ENCODE data around the gene SEC62.

Gene SEC62

GRCh38 chr3:169968224-169968885, 1.7 kb downstream of the SEC62 start:
- no peak for FAIRE-seq
- no peak for DNase-seq (ENCODE audit: insufficient read length)
- TF ChIP-seq POLR2AphosphoS5 (IDR thresholded peaks at IDR 0.05; ENCODE audit: low read depth, low read length) (no peak), TAF1 (IDR thresholded peaks at IDR 0.05; ENCODE audit: borderline replicate concordance, low read depth, low read length) (no peak), POLR2A (IDR thresholded peaks at IDR 0.05; ENCODE audit: low read depth, low read length) (no peak)

- no peak for DNase-seq (ENCODE audit: insufficient read length)
- FAIRE-seq: no peak
- TF ChIP-seq POLR2AphosphoS5 (IDR thresholded peaks at IDR 0.05; ENCODE audit: low read depth, low read length) (no peak), POLR2A (IDR thresholded peaks at IDR 0.05; ENCODE audit: low read depth, low read length) (no peak), TAF1 (IDR thresholded peaks at IDR 0.05; ENCODE audit: borderline replicate concordance, low read depth, low read length) (no peak)
These were observed 2.8 kb downstream of the SEC62 start for GRCh38 chr3:169969174-169970095.

GRCh38 chr3:169970847-169971246, 4.2 kb downstream of the SEC62 start:
- TF ChIP-seq POLR2A (IDR thresholded peaks at IDR 0.05; ENCODE audit: low read depth, low read length) (no peak), POLR2AphosphoS5 (IDR thresholded peaks at IDR 0.05; ENCODE audit: low read depth, low read length) (no peak), TAF1 (IDR thresholded peaks at IDR 0.05; ENCODE audit: borderline replicate concordance, low read depth, low read length) (no peak)
- DNase-seq (ENCODE audit: insufficient read length) (no peak), FAIRE-seq (no peak)

- FAIRE-seq: no peak
- DNase-seq (ENCODE audit: insufficient read length): no peak
- TF ChIP-seq TAF1 (IDR thresholded peaks at IDR 0.05; ENCODE audit: borderline replicate concordance, low read depth, low read length) (no peak), POLR2AphosphoS5 (IDR thresholded peaks at IDR 0.05; ENCODE audit: low read depth, low read length) (no peak), POLR2A (IDR thresholded peaks at IDR 0.05; ENCODE audit: low read depth, low read length) (no peak)
These were observed 4.9 kb downstream of the SEC62 start for GRCh38 chr3:169971522-169971921.

- FAIRE-seq: no peak
- DNase-seq (ENCODE audit: insufficient read length): no peak
These were observed 13.4 kb downstream of the SEC62 start for GRCh38 chr3:169980055-169980454.

GRCh38 chr3:169984292-169984691, 17.7 kb downstream of the SEC62 start:
- DNase-seq (ENCODE audit: insufficient read length): no peak
- TF ChIP-seq POLR2AphosphoS5 (IDR thresholded peaks at IDR 0.05; ENCODE audit: low read depth, low read length): no peak
- no peak for TF ChIP-seq POLR2A (IDR thresholded peaks at IDR 0.05; ENCODE audit: low read depth, low read length)
- TF ChIP-seq TAF1 (IDR thresholded peaks at IDR 0.05; ENCODE audit: borderline replicate concordance, low read depth, low read length): no peak
- no peak for FAIRE-seq

More at GRCh38 chr3:169980055-169980454, 13.4 kb downstream of the SEC62 start:
- TF ChIP-seq TAF1 (IDR thresholded peaks at IDR 0.05; ENCODE audit: borderline replicate concordance, low read depth, low read length) (no peak), POLR2A (IDR thresholded peaks at IDR 0.05; ENCODE audit: low read depth, low read length) (no peak), POLR2AphosphoS5 (IDR thresholded peaks at IDR 0.05; ENCODE audit: low read depth, low read length) (no peak)

- DNase-seq (ENCODE audit: insufficient read length) (no peak), FAIRE-seq (no peak)
- TF ChIP-seq POLR2A (IDR thresholded peaks at IDR 0.05; ENCODE audit: low read depth, low read length): no peak
- TF ChIP-seq POLR2AphosphoS5 (IDR thresholded peaks at IDR 0.05; ENCODE audit: low read depth, low read length): no peak
- no peak for TF ChIP-seq TAF1 (IDR thresholded peaks at IDR 0.05; ENCODE audit: borderline replicate concordance, low read depth, low read length)
These were observed 23.8 kb downstream of the SEC62 start for GRCh38 chr3:169990431-169990830.

- DNase-seq (ENCODE audit: insufficient read length) (no peak), FAIRE-seq (no peak)
- TF ChIP-seq POLR2A (IDR thresholded peaks at IDR 0.05; ENCODE audit: low read depth, low read length): no peak
- TF ChIP-seq POLR2AphosphoS5 (IDR thresholded peaks at IDR 0.05; ENCODE audit: low read depth, low read length): no peak
- no peak for TF ChIP-seq TAF1 (IDR thresholded peaks at IDR 0.05; ENCODE audit: borderline replicate concordance, low read depth, low read length)
These were observed 25.5 kb downstream of the SEC62 start for GRCh38 chr3:169992156-169992555.

GRCh38 chr3:169992781-169993180, 26.2 kb downstream of the SEC62 start:
- DNase-seq (ENCODE audit: insufficient read length): no peak
- no peak for FAIRE-seq
- TF ChIP-seq POLR2A (IDR thresholded peaks at IDR 0.05; ENCODE audit: low read depth, low read length) (no peak), POLR2AphosphoS5 (IDR thresholded peaks at IDR 0.05; ENCODE audit: low read depth, low read length) (no peak), TAF1 (IDR thresholded peaks at IDR 0.05; ENCODE audit: borderline replicate concordance, low read depth, low read length) (no peak)

- FAIRE-seq: no peak
- TF ChIP-seq POLR2AphosphoS5 (IDR thresholded peaks at IDR 0.05; ENCODE audit: low read depth, low read length) (no peak), POLR2A (IDR thresholded peaks at IDR 0.05; ENCODE audit: low read depth, low read length) (no peak), TAF1 (IDR thresholded peaks at IDR 0.05; ENCODE audit: borderline replicate concordance, low read depth, low read length) (no peak)
- no peak for DNase-seq (ENCODE audit: insufficient read length)
These were observed 27.2 kb downstream of the SEC62 start for GRCh38 chr3:169993761-169994160.

- FAIRE-seq (no peak), DNase-seq (ENCODE audit: insufficient read length) (no peak)
- no peak for TF ChIP-seq POLR2AphosphoS5 (IDR thresholded peaks at IDR 0.05; ENCODE audit: low read depth, low read length)
- no peak; the same call in 1 of the 2 replicates for TF ChIP-seq POLR2A (IDR thresholded peaks at IDR 0.05; ENCODE audit: low read depth, low read length)
- TF ChIP-seq TAF1 (IDR thresholded peaks at IDR 0.05; ENCODE audit: borderline replicate concordance, low read depth, low read length): no peak
These were observed 29.5 kb downstream of the SEC62 start for GRCh38 chr3:169996063-169996462.

All from GM12892 (cell line).